Activated CD8-positive, alpha-beta T cell treated with anti-CD3 and anti-CD28 coated beads for 36 hours (primary cell): ENCODE measurements around the gene E2F4. TPM values are rescaled to one million over a fixed set of nuclear protein-coding genes. Genes with fewer than 3 reads are reported as not detected.

Experiments
- ATAC-seq: fragments of 200-7000 bp; cut with Tn5 transposase; one replicate; pipeline ENCODE4 v1.10.0; 2021; ENCODE audit warnings: mild to moderate bottlenecking, moderate library complexity
- CTCF ChIA-PET: fragments of 350-600 bp; sonication (Branson Sonifier 250); formaldehyde crosslinking; loops from one replicate; lab custom pipeline; 2021; ENCODE audit warnings: antibody characterized with exemption; lab: Charles Lee
- POLR2A ChIA-PET: fragments of 350-600 bp; sonication (Branson Sonifier 250); formaldehyde crosslinking; loops from one replicate; lab custom pipeline; 2021; ENCODE audit warnings: antibody characterized with exemption; lab: Charles Lee
- DNase-seq: peaks from one replicate; pipeline ENCODE4 v3.0.0-alpha.2; 2020
- H3K27ac Mint-ChIP-seq: one replicate; pipeline ENCODE4 v1.8.0; 2021; ENCODE audit warnings: mild to moderate bottlenecking, mixed read lengths
- H3K27me3 Mint-ChIP-seq: one replicate; pipeline ENCODE4 v1.8.0; 2021; ENCODE audit warnings: mixed read lengths
- H3K36me3 Mint-ChIP-seq: one replicate; pipeline ENCODE4 v1.8.0; 2021; ENCODE audit warnings: low read depth, mixed read lengths
- H3K4me1 Mint-ChIP-seq: one replicate; pipeline ENCODE4 v1.8.0; 2021; ENCODE audit warnings: low read depth, mixed read lengths
- H3K4me3 Mint-ChIP-seq: one replicate; pipeline ENCODE4 v1.8.0; 2021; ENCODE audit warnings: mild to moderate bottlenecking, moderate library complexity, mixed read lengths
- H3K9me3 Mint-ChIP-seq: one replicate; pipeline ENCODE4 v1.8.0; 2021; ENCODE audit warnings: mixed read lengths
- intact Hi-C: fragments of 100-400 bp; cut with micrococcal nuclease; formaldehyde crosslinking; loops from one replicate; pipeline ENCODE4 v1.10.0; 2022
- total RNA-seq, 2 experiments: library from RNA; stranded (reverse); gene quantifications; one replicate each; pipeline ENCODE4 v1.2.3, GENCODE V29; 2021
- TF ChIP-seq, protein P1 (sequence below): fragments of 200-600 bp; IDR thresholded peaks from one replicate; pipeline ENCODE4 v1.8.0; 2022; ENCODE audit warnings: antibody characterized with exemption, mild to moderate bottlenecking

Gene E2F4
- total RNA-seq, 2 experiments from 2014 or later: 104 to 105 TPM

DNA sequence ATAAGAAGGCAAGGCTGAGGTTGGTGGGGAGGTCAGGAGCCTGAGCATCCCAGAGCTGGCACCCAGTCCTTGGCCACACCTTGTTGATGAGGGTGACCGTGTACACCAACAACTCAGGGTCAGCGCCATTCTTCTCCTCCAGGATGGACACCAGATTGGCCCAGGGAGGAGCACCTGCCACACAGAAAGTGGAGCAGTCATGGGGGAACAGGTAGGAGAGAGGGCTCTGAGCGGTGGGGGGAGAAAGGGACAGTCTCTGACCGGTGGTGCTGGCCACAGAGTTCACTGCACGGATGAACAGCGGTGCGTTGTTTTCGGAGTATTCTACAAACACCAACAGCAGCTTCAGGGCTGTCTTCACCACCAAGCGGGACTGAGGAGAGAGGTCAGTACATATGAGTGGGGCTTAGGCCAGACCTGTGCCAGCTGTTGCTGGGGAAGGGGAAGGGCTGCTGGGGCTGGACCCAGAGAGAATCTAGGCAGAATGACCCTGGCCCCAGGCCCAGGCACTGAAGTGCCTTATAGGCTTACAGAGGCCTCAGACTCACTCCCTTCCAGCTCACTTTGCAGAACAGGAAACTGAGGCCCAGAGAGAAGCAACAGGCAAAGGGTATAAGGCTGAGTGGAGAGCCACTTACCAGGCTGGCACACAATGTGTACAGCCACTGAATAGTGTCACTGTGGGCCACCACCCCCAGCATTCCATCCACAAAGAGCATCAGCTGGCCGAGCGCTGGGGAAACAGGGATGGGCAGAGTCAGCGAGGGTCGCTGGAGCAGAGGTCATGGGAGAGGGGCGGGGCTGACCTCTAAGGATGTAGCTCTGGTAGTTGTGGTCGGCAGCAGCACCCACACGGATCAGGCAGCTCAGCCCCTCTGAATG, 45.7 kb downstream of the E2F4 start:
- Mint-ChIP-seq H3K4me3 (no peak overlapping the region), H3K9me3 (no peaks in the 10 kb centered on the region), H3K36me3 (peaks cover 28% of the 10 kb centered on the region), H3K27me3 (no peaks in the 10 kb centered on the region), H3K27ac (no peak overlapping the region), H3K4me1 (peaks cover 12% of the 10 kb centered on the region)
- intact Hi-C loops: no loop called here
- no peak for ATAC-seq
- CTCF ChIA-PET: interaction anchor here (1.5 kb wide), 1 partner anchor 52 kb away, joined by 4 read pairs; no protein-coding TSS in a partner anchor
- POLR2A ChIA-PET: interaction anchor here (0.5 to 5.8 kb wide), 4 partner anchors 8 to 63 kb away, joined by 3 to 39 read pairs (median 6); partner anchors contain the start of genes FHOD1 and TMEM208
- TF ChIP-seq, protein P1, sequence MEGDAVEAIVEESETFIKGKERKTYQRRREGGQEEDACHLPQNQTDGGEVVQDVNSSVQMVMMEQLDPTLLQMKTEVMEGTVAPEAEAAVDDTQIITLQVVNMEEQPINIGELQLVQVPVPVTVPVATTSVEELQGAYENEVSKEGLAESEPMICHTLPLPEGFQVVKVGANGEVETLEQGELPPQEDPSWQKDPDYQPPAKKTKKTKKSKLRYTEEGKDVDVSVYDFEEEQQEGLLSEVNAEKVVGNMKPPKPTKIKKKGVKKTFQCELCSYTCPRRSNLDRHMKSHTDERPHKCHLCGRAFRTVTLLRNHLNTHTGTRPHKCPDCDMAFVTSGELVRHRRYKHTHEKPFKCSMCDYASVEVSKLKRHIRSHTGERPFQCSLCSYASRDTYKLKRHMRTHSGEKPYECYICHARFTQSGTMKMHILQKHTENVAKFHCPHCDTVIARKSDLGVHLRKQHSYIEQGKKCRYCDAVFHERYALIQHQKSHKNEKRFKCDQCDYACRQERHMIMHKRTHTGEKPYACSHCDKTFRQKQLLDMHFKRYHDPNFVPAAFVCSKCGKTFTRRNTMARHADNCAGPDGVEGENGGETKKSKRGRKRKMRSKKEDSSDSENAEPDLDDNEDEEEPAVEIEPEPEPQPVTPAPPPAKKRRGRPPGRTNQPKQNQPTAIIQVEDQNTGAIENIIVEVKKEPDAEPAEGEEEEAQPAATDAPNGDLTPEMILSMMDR: no peak
- DNase-seq: no peak

DNA sequence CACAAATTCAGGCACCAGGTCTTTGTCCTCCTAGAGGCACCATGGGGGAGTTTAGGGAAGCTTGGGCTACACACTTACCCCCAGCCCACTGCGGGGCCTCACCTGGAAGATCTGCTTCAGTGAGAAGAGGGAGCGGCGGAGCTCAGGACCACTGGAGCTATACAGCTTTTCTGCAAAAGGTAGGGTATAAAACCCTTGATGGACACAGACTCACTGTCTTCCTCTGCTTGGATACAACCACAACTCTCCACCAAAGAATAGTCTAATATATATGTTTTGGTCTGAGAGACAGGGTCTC, 46.3 kb downstream of the E2F4 start:
- Mint-ChIP-seq H3K36me3 (peaks cover 27% of the 10 kb centered on the region), H3K4me3 (no peak overlapping the region), H3K27me3 (no peaks in the 10 kb centered on the region), H3K9me3 (no peaks in the 10 kb centered on the region), H3K27ac (no peak overlapping the region), H3K4me1 (peaks cover 13% of the 10 kb centered on the region)
- TF ChIP-seq, protein P1: no peak
- intact Hi-C loops: no loop called here
- DNase-seq (no peak), ATAC-seq (no peak)
- ChIA-PET CTCF (interaction anchor here (1.5 to 1.8 kb wide), 2 partner anchors 11 to 53 kb away, joined by 4 to 6 read pairs; partner anchors contain the start of gene TMEM208), POLR2A (interaction anchor here (0.5 to 5.8 kb wide), 5 partner anchors 9 to 64 kb away, joined by 3 to 39 read pairs (median 6); partner anchors contain the start of genes FHOD1, SLC9A5 and TMEM208)

DNA sequence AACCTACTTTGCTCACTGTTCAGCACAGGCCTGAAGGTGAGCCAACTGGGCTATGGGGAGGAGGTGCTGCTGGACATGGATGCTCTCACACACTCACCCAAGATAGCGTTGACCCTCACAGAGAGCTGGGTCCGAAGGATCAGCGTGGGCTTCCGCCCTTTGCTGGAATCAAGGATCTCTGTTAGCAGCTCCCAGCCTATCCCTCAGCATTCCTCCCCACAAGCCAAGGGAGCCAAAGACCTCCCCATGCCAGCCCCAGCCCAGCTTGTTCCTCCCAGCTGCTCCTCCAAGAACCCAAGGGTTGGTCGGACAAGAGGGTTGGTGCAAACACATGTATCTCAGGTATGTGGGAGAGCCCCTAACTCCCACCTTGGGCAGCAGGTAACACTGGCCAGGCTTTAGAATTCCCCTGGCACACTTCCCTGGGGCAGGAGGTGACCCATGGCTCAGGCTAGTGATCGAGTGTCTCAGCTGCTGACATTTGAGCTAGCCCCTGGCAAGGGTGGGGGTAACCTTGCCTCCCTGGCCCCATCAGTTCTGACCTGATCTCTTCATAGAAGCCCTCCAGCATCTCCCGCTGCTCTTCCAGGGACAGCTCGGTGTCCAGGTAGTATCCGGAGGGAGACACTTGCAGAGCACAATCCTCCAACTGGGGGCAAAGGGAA, 47.0 kb downstream of the E2F4 start:
- Mint-ChIP-seq H3K9me3 (no peaks in the 10 kb centered on the region), H3K4me1 (peaks cover 19% of the 10 kb centered on the region), H3K4me3 (no peak overlapping the region), H3K36me3 (peaks cover 23% of the 10 kb centered on the region), H3K27ac (no peak overlapping the region), H3K27me3 (no peaks in the 10 kb centered on the region)
- ATAC-seq (no peak), DNase-seq (no peak)
- intact Hi-C loops: no loop called here
- POLR2A ChIA-PET: interaction anchor here (0.8 to 5.8 kb wide), 3 partner anchors 9 to 12 kb away, joined by 3 to 39 read pairs (median 6); partner anchors contain the start of genes SLC9A5 and TMEM208
- CTCF ChIA-PET: interaction anchor here (0.7 to 1.8 kb wide), 3 partner anchors 8 to 54 kb away, joined by 3 to 6 read pairs (median 4); partner anchors contain the start of genes FHOD1 and TMEM208
- TF ChIP-seq, protein P1: no peak

DNA sequence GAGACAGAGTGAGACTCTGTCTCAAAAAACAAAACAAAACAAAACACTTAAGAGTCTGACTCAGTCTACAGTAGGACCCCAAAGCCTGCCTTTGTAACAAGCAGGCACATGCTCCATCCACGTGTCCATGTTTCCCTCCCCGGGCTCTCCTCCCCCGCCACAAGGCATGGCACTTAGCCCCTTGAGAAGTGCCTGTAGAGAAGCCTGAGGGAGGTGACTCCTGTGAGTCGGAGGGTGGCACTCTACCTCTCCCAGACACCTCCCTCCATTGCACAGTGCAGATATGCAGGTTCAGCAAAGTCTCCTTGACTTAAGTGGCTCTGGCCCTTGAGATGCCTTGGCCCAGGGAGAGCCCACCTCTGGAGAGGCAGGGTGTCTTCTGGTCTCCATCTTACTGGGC, 48.6 kb downstream of the E2F4 start:
- Mint-ChIP-seq H3K27ac (no peak overlapping the region), H3K36me3 (peaks cover 24% of the 10 kb centered on the region), H3K9me3 (no peaks in the 10 kb centered on the region), H3K4me3 (no peak overlapping the region), H3K4me1 (peaks cover 33% of the 10 kb centered on the region), H3K27me3 (no peaks in the 10 kb centered on the region)
- intact Hi-C loops: no loop called here
- CTCF ChIA-PET: interaction anchor here (1.2 kb wide), 1 partner anchor 85 kb away, joined by 4 read pairs; no protein-coding TSS in a partner anchor
- POLR2A ChIA-PET: interaction anchor here (5.8 kb wide), 1 partner anchor 14 kb away, joined by 39 read pairs; the partner anchor contains the start of gene TMEM208
- TF ChIP-seq, protein P1: no peak
- ATAC-seq: no peak
- DNase-seq: no peak
